MM.1S (cell line): ENCODE measurements around the gene C7orf33.

Source experiments
- CTCF ChIP-seq: fragments of 300-600 bp; sonication (generic); IDR thresholded peaks from 2 replicates; pipeline ENCODE4 v1.5.1; 2016; ENCODE audit warnings: antibody characterized with exemption, low read length, mixed read lengths
- EZH2 ChIP-seq: fragments of 300-600 bp; sonication (generic); optimal IDR thresholded peaks from 2 replicates; pipeline ENCODE3; 2017; ENCODE audit warnings: low read depth, mild to moderate bottlenecking, antibody characterized with exemption, low read length, mixed read lengths
- EZH2phosphoT487 ChIP-seq: fragments of 300-600 bp; sonication (generic); IDR thresholded peaks from 2 replicates; pipeline ENCODE4 v1.6.1; 2018; ENCODE audit warnings: antibody characterized with exemption, low read length

GRCh38 chr7:148630078-148630477 is 39.5 kb downstream of the C7orf33 start:
- no peak for TF ChIP-seq EZH2
- no peak for TF ChIP-seq CTCF
- TF ChIP-seq EZH2phosphoT487 = no peak
